PC-9 (cell line): ENCODE data around the gene DLGAP1.

Experiments
- CTCF ChIP-seq: fragments of 200-600 bp; sonication (generic); conservative IDR thresholded peaks from 2 replicates; pipeline ENCODE4 v1.6.1; 2017; ENCODE audit warnings: mixed run types, antibody characterized with exemption, mild to moderate bottlenecking, moderate library complexity
- EZH2 ChIP-seq: fragments of 200-600 bp; sonication (generic); IDR thresholded peaks from 2 replicates; pipeline ENCODE4 v1.8.0; 2017; ENCODE audit warnings: antibody characterized with exemption, low read depth

- no peak for TF ChIP-seq EZH2
- TF ChIP-seq CTCF, result no peak
Measured at GRCh38 chr18:3604235-3604497, 850.9 kb downstream of the DLGAP1 start.
